Measurements from ENCODE around the gene AK6.
"Not testable (repeated sequence)": the region's sequence is repeated elsewhere in the genome, so short reads cannot be mapped to it uniquely, and the experiment has no call there.

The AK6 gene

GRCh38 chr5:69369340-69370121 lies at the start of gene AK6, which contains the start of the genes RAD17 and TAF9:
TSS of gene AK6 (minus strand) at chr5:69369520. CDS start at chr5:69369490, 30 bp downstream.
TSS of gene RAD17 (plus strand) at chr5:69369818. CDS start at chr5:69372209, 2,391 bp downstream.
TSS of gene TAF9 (minus strand) at chr5:69369520. CDS start at chr5:69365737, 3,783 bp downstream.
- DNase-seq (ENCODE audit: low read depth, low spot score) = peak; percentile 86

- DNase-seq (ENCODE audit: low read depth, low spot score) = no peak
Observed at GRCh38 chr5:69418554-69418953, 49.2 kb upstream of the AK6 start.

- no peak for DNase-seq (ENCODE audit: low read depth, low spot score)
Observed at GRCh38 chr5:69416699-69417098, 47.4 kb upstream of the AK6 start.

DNA sequence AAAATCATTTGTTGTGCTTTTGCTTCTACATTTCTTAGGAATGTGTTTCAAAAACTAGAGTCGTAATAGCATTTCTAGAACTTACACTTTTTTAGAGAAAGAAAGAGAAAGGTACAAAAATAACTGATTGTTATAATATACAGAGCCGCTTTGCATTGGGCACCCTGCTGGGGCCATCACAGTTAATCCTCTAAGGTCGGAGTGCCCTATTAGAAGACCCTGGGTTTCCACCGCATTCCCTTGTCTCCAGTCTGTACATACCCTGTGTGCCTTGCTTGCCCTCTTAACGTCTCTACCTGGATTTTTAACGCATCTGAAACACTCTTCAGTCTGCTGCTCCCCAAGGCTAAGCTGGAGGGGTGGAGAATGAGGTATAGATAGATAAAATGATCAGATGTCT lies 46.9 kb upstream of the AK6 start:
- no peak for DNase-seq (ENCODE audit: low read depth, low spot score)

- no peak for DNase-seq (ENCODE audit: low read depth, low spot score)
Observed at GRCh38 chr5:69415584-69415958, 46.3 kb upstream of the AK6 start.

- no peak for DNase-seq (ENCODE audit: low read depth, low spot score)
Observed at GRCh38 chr5:69414885-69415583, 45.7 kb upstream of the AK6 start, which contains the start of gene MARVELD2. TSS of gene MARVELD2 (plus strand) at chr5:69415116. CDS start at chr5:69419386, 4,270 bp downstream.

DNA sequence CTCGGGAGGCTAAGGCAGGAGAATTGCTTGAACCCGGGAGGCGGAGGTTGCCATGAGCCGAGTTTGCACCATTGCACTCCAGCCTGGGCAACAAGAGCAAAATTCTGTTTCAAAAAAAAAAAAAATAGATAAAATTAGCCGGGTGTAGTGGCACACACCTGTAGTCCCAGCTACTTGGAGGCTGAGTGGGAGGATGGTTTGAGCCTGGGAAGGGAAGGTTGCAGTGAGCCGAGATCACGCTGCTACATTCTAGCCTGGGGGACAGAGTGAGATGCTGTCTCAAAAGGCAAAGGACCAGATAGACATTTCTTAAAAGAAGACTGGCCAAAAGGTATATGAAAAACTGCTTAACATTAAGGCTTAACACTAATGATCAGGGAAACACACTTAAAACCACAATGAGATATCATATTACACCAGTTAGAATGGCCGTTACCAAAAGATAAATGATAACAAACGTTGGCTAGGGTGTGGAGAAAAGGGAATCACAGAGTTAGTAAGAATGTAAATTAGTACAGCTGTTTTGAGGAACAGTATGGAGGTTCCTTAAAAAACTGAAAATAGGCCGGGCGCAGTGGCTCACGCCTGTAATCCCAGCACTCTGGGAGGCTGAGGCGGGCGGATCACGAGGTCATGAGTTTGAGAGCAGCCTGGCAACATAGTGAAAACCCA lies 35.5 kb upstream of the AK6 start:
- DNase-seq (ENCODE audit: low read depth, low spot score) = no peak

- DNase-seq (ENCODE audit: low read depth, low spot score) = no peak
Observed at GRCh38 chr5:69378376-69378775, 9.1 kb upstream of the AK6 start.

DNA sequence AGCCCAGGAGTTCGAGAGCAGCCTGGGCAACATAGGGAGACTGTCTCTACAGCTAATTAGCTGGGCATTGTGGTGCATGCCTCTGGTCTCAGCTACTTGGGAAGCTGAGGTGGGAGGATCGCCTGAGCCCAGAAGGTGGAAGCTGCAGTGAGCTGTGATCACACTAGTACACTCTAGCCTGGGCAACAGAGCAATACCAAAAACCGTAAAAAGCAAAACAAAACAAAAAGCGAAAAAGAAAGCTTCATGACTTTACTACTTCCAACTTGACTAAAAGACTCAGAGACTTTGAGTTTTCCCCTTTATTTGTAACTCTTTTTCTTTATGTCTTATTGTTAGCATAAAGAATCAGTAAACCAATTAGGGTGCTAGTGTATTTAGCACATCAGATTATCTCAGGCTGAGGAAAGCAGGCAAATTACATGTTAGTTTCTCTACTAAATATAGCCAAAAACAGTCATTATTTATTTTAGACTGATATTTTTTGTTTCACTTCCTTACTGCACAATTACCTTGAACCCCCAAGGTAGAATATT lies 5.7 kb upstream of the AK6 start:
- no peak for DNase-seq (ENCODE audit: low read depth, low spot score)

DNA sequence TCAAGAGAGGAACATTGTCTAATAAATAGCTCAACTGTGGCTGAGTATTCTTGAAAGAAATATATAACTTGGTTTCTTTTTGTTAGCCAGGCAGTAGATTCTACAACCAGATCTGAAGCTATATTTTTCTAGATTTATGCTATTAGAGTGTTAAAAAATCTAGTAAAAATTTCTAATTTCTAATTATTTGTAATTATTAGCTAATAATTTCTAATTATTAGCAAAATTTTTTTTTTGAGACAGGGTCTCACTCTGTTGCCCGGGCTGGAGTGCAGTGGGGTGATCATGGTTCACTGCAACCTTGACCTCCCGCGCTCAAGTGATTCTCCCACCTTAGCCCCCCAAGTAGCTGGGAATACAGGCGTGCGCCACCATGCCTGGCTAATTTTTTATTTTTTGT lies 3.1 kb upstream of the AK6 start:
- DNase-seq (ENCODE audit: low read depth, low spot score) = no peak

DNA sequence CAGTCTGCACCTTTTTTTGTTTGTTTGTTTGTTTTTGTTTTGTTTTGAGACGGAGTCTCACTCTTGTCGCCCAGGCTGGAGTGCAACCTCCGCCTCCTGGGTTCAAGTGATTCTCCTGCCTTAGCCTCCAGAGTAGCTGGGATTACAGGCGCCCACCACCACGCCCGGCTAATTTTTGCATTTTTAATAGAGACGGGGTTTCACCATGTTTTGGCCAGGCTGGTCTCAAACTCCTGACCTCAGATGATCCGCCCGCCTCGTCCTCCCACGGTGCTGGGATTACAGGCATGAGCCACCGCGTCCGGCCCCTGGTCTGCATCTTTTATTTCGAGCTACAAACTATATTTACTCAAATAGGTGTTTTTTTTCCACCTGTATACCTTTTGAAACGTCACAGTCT lies 1.0 kb upstream of the AK6 start:
- DNase-seq (ENCODE audit: low read depth, low spot score) = not testable (repeated sequence)

DNA sequence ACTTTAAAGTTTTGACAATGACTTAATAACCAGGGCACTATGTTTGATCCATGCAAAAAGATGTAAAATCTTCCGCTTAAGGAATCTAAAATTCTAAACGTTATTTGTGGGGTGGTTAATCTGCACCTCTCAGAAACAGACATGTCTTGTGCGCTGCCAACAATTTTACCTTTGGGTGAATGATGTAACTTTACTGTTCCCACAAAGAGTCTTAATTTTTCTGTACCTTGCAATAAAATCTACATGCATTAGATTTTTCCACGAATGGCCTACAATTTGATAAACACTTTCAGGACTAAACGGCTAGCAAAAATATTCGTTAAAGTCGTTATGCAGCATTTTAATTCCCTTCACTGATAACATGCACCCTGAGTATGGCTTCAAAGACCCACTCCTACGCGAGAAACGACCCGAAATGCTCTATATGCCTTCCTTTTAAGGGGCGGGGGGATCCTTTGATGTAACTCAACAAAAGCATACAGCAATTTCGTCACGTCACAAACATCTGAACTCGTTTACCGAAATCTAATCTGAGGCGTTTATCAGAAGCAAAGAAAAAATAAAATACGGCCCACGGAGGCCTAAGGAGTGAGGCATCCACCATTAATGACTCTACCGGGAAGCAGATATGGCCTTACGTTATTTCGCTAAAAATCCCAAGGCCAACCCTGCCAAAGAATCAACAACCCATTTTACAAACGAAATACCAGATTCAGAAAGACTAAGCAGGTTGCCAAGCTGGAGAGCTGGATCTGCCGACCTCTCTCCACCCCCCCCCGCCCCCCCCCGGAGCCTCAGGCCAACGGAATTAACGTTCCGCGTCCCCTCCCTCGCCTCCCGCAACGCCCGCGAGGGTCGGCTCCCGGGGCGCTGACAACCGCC lies 621 bp downstream of the AK6 start:
- DNase-seq (ENCODE audit: low read depth, low spot score) = peak; percentile 5

- no peak for DNase-seq (ENCODE audit: low read depth, low spot score)
Observed at GRCh38 chr5:69367697-69368279, 1.5 kb downstream of the AK6 start.

GRCh38 chr5:69364850-69365249 lies 4.5 kb downstream of the AK6 start:
- DNase-seq (ENCODE audit: low read depth, low spot score) = no peak

GRCh38 chr5:69364414-69364813 lies 4.9 kb downstream of the AK6 start:
- DNase-seq (ENCODE audit: low read depth, low spot score) = no peak

DNA sequence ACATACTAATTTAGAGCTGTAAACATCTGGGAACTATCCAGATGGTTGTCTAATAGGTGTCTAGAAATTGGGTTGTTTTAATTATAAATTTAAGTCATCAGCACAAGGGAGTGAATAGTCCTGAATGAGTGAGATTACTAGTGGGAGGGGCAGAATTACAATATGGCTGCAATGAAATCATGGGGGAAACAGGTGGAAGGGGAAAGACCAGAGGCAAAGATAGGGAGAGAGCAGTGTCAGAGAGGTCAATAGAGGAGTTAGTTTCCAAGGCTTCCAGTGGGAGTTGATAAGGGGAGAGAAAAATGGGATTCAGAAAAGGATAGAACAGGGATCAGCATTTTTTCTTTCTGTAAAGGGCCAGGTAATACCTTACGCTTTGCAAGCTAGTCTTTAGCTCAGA lies 8.9 kb downstream of the AK6 start:
- DNase-seq (ENCODE audit: low read depth, low spot score) = no peak

DNA sequence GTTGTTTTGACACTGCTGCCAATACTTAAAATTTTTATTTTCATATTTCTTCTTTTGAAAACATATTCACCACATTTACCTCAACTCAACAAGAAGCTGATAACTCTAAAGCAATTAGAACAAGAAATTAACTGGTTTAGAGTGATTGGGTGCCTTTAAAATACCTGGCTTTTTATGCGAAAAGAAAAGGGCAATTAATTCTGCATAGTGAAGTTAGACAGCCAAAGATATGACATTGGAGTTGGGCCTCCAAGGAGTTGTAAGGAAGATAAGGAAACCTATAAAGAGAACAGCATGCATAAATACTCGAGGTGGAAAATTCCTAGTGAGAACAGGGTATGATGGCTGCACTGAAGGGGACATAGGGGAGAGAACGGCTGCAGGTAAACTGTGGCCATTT lies 9.6 kb downstream of the AK6 start:
- no peak for DNase-seq (ENCODE audit: low read depth, low spot score)

GRCh38 chr5:69350664-69351063 lies 18.7 kb downstream of the AK6 start:
- no peak for DNase-seq (ENCODE audit: low read depth, low spot score)

- DNase-seq (ENCODE audit: low read depth, low spot score) = no peak
Observed at GRCh38 chr5:69343083-69343482, 26.2 kb downstream of the AK6 start.

DNA sequence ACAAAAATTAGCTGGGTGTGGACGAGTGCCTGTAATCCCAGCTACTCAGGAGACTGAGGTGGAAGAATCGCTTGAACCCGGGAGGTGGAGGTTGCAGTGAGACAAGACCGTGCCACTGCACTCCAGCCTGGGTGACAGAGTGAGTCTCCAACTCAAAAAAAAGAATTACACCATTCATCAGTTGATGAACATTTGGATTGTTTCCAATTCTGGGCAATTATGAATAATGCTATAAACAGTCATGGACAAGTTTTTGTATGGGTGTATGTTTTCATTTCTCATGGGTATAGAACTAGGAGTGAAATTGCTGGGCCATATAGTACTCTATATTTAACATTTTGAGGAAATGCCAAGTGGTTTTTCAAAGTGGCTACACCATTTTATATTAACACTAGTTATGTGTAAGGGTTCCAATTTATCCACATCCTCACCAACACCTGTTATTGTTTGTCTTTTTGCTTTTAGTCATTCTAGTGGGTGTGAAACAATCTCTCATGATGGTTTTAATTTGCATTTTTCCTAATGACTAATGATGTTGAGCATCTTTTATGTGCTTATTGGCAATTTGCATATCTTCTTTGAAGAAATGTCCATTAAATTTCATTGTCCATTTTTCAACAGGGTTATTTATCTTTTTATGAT lies 27.7 kb downstream of the AK6 start:
- DNase-seq (ENCODE audit: low read depth, low spot score) = no peak
